C4-2B (cell line): ENCODE results near the gene PARP16.

ENCODE experiments used
- CTCF ChIP-seq: fragments of 450-650 bp; conservative IDR thresholded peaks from 2 replicates; pipeline ENCODE4 v1.5.1; 2017; ENCODE audit warnings: mild to moderate bottlenecking
- ZFX ChIP-seq: fragments of 450-650 bp; IDR thresholded peaks from 2 replicates; pipeline ENCODE4 v1.6.1; 2017

GRCh38 chr15:65214010-65214409, 72.7 kb downstream of the PARP16 start:
- TF ChIP-seq CTCF: no peak
- TF ChIP-seq ZFX: 0 out of 2 replicates have a peak, but pooled peaks have one; percentile 7
